GM21367 (cell line): ENCODE measurements around the gene ZNF462.

Experiments used
- ATAC-seq: cut with Tn5 transposase; IDR thresholded peaks from one replicate; pipeline ENCODE4 v1.9.1; 2021; ENCODE audit not compliant: unreplicated experiment

Gene ZNF462

DNA sequence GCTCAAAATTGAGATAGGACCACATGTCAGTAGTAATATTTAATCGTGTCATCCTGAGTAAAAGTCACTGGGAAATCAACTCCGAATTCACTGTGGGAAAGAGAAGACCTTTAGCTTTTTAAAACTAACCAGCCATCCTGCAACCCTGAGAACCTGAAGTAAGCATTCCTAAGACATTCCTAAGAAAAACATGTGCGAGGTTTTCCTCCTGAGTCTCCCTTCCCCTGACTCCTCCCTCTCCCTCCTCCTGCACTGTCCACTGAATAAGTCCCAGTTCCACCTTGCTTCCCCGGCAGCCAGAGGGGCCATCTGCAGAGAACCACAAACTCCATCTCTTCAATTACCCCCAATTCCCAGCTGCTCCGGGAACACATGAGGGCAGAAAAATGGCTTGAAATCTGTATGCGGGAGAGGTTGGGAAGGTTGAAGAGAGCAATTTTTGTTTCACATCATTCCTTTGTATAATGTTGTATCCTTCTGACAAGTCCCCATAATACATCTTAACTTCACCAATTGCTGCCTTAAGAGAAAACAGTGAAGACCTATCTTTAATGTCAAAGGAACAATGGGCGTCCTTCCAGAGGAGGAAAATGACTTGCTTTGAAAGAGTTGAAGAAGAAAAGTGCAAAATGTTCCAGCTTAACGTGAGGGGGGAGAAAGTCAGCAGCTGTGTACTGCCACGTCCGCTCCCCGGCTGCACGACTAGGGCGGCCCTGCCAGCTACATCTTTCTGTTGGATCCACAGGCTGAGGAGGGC is 186.3 kb downstream of the ZNF462 start:
- no peak for ATAC-seq

DNA sequence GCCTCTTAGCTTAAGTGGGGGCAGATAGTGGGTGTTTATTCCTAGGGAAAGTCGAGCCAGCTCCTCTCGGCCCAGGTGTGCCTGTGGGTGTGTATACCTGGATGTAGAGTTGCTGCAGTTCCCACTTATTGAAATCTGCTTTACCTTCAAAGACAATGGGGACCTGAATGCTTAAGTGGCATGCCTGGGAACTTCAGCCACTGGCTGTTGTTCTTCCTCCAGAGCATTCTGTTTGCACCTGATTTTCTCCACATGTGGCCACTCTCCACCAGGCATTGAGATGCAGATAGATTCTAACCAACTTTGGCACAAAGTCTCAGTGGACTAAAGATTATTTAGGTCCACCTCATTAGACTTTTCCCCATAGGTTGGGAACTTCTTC is 186.8 kb downstream of the ZNF462 start:
- ATAC-seq: no peak

DNA sequence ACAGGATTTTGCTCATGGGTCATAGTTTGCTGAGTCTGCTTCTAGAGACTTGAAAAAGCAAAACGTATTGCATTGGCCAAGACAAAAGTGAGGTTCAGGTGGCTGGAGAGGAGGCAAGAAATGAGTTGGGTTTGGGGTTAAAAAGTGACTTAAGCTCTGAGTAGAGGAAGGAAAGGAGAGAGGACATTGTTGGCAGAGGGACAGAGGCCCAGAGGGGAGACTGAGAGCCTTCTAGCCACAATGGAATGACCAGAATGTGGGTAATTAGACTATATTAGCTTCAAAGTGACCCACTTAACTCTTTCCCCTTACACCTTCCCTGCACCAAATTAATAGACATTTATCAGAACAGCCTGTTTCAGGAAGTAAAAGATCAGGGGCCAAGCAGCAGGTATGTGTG is 188.4 kb downstream of the ZNF462 start:
- ATAC-seq: no peak

DNA sequence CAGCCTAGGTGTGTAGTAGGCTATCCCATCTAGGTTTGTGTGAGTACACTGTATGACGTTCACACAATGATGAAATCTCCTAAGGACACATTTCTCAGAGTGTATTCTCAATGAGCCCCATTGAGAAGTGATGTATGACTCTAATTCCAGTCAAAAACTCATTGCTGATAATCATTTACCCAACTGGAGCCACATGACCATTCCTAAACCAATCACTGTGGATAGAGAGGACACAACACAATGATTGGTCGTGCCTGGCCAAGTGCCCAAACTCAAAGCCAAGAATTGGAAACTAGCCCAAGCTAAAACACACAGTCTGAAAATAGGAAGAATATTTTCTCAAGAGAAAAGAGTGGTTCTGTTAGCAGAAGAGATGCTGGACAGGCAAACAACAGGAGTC is 191.2 kb downstream of the ZNF462 start:
- ATAC-seq: no peak

DNA sequence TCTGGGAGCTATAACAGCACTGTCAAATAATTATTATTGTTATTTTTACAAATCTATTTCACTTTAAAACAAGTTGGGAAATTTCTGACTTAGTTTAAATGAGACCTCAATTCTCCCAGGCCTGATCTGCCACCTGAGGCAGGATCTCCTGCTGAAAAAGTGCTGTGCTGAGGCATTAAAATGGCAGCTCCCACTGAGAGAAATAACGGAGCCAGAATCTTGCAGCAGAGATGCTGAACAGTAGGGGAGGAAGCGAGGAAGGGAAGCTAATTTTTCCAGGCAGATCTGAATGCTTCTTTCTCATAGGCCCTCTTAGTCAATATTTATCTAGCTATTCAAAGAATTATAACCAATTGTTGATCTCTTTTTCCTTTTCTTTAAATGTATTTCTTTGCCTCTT is 196.3 kb downstream of the ZNF462 start:
- ATAC-seq: no peak

DNA sequence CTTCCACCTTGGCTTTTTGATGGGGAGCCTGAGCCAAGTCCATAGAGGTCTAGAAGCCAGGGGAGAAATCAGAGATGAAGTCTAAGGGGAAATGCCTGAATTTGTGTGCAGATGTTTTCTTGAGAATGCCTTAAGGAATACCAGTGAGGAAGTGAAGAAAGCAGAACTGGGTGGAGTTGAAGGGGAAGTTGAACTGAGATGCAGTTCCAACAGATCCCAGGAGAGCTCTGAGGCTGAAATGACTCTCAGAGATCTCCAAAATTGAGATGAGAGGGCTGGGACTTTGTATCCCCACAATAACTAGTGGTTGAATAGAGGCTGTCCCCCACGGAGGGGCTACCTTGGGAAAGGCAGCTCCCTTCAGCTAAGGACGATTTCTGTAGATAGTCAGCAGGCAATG is 197.1 kb downstream of the ZNF462 start:
- ATAC-seq: no peak
